Lung (tissue), 12 donors: ENCODE measurements around the gene PRICKLE2. TPM values are rescaled to one million over a fixed set of nuclear protein-coding genes. Genes with fewer than 3 reads are reported as not detected.

Experiments
- ATAC-seq: fragments of 200-7000 bp; cut with Tn5 transposase; one replicate; pipeline ENCODE4 v1.9.1; 2020; ENCODE audit warnings: moderate number of reproducible peaks; ENCODE audit not compliant: insufficient read depth, low FRiP score
- DNase-seq, 3 donors: peaks; one replicate each; pipeline ENCODE4 v3.0.0-alpha.2; 2013 to 2017
- H3K27ac ChIP-seq, 2 donors: one replicate each; pipeline ENCODE4 v1.5.1; 2013; ENCODE audit warnings: mild to moderate bottlenecking in 2 of 2, moderate library complexity in 2 of 2, control low read depth in 1 of 2, inconsistent platforms in 1 of 2, low read depth in 1 of 2, low read length in 1 of 2
- H3K27me3 ChIP-seq, 3 donors: one replicate each; pipeline ENCODE4 v1.5.1; 2013; ENCODE audit warnings: low read length in 2 of 3; ENCODE audit not compliant: control insufficient read depth in 3 of 3, insufficient read depth in 3 of 3
- H3K36me3 ChIP-seq, 4 donors: one replicate each; pipeline ENCODE4 v1.5.1; 2013; ENCODE audit warnings: low read length in 4 of 4, mild to moderate bottlenecking in 1 of 4, moderate library complexity in 1 of 4; ENCODE audit not compliant: control insufficient read depth in 4 of 4, insufficient read depth in 4 of 4
- H3K4me1 ChIP-seq, 5 donors: one replicate each; pipeline ENCODE4 v1.5.1; 2013; ENCODE audit warnings: low read length in 5 of 5, mild to moderate bottlenecking in 2 of 5, moderate library complexity in 1 of 5; ENCODE audit not compliant: control insufficient read depth in 5 of 5, insufficient read depth in 5 of 5
- H3K4me3 ChIP-seq: one replicate; pipeline ENCODE4 v1.5.1; 2013; ENCODE audit warnings: mild to moderate bottlenecking, control low read depth, moderate library complexity
- H3K9ac ChIP-seq, 2 donors: one replicate each; pipeline ENCODE4 v1.5.1; 2013; ENCODE audit warnings: low read length in 2 of 2, control low read depth in 1 of 2; ENCODE audit not compliant: insufficient read depth in 1 of 2
- H3K9me3 ChIP-seq, 4 donors: one replicate each; pipeline ENCODE4 v1.5.1; 2013; ENCODE audit warnings: low read length in 3 of 4, mild to moderate bottlenecking in 1 of 4, moderate library complexity in 1 of 4; ENCODE audit not compliant: control insufficient read depth in 4 of 4, insufficient read depth in 3 of 4
- CTCF ChIP-seq: IDR thresholded peaks from 2 replicates; pipeline ENCODE4 v1.5.1; 2012; ENCODE audit warnings: mild to moderate bottlenecking; ENCODE audit errors: control extremely low read depth, extremely low read depth
- WGBS, 2 donors: extraction: QIAGEN DNeasy Blood & Tissue Kit; methylation state at CpG; one replicate each; pipeline ENCODE4 v1.1.7; 2013; 5-methylcytosine and 5-hydroxymethylcytosine counted together
- polyA plus RNA-seq, 2 donors: library from polyadenylated mRNA; stranded (reverse); fragments of 200-250 nt; gene quantifications; one replicate each; pipeline ENCODE4 v1.2.1, GENCODE V29; 2013
- total RNA-seq, 2 donors: library from RNA; depleted of rRNA in 1 of 2; stranded (reverse); fragments of >200 nt in 1 of 2; gene quantifications; one replicate each; pipeline ENCODE4 v1.2.1, GENCODE V29; 2014 to 2021
- donor health status: control.
- donor health status: control.
- donor health status: Bipolar disorder and iron deficiency.
- donor health status: healthy.
- donor health status: DM: yes; HTN: yes; CAD: no.

Gene PRICKLE2
- total and polyA plus RNA-seq, 4 donors: 4.0 to 88.0 (median 19.9) TPM

- 94 to 96% methylated on average over 4 of the region's 4 CpGs for WGBS, 2 donors
- DNase-seq (no peak), ATAC-seq (no peak)
- H3K9ac ChIP-seq: no peak overlapping the region
- H3K9me3 ChIP-seq: no peaks in the 10 kb centered on the region
- no peak overlapping the region for H3K4me3 ChIP-seq
- peaks cover 1 to 6% (median 2%) of the 10 kb centered on the region in 5 donors for H3K4me1 ChIP-seq
- H3K27me3 ChIP-seq: no peaks in the 10 kb centered on the region
- H3K36me3 ChIP-seq: peaks cover 0 to 14% (median 2%) of the 10 kb centered on the region in 4 donors
- no peak overlapping the region for H3K27ac ChIP-seq
- TF ChIP-seq CTCF: no peak
Measured at GRCh38 chr3:64179249-64179648, 46.0 kb downstream of the PRICKLE2 start.

- ATAC-seq (no peak), DNase-seq (no peak)
- WGBS, 2 donors: 65 to 74% methylated on average over 2 of the region's 2 CpGs
- H3K4me1 ChIP-seq: peaks cover 1 to 15% (median 8%) of the 10 kb centered on the region in 5 donors
- no peaks in the 10 kb centered on the region for H3K9me3 ChIP-seq
- no peaks in the 10 kb centered on the region for H3K27me3 ChIP-seq
- no peak for TF ChIP-seq CTCF
- no peak overlapping the region for H3K4me3 ChIP-seq
- H3K27ac ChIP-seq: no peak overlapping the region
- H3K9ac ChIP-seq: no peak overlapping the region
- peaks cover 0 to 14% (median 2%) of the 10 kb centered on the region in 4 donors for H3K36me3 ChIP-seq
Measured at GRCh38 chr3:64178419-64178818, 46.8 kb downstream of the PRICKLE2 start.

- Histone ChIP-seq H3K36me3 (peaks cover 0 to 16% (median 2%) of the 10 kb centered on the region in 4 donors), H3K9ac (no peak overlapping the region), H3K4me3 (no peak overlapping the region), H3K4me1 (peaks cover 1 to 24% (median 8%) of the 10 kb centered on the region in 5 donors), H3K27me3 (no peaks in the 10 kb centered on the region), H3K27ac (no peak overlapping the region), H3K9me3 (no peaks in the 10 kb centered on the region)
- TF ChIP-seq CTCF: no peak
- no peak for DNase-seq
- WGBS, 2 donors: 93 to 94% methylated on average over 4 of the region's 4 CpGs
- no peak for ATAC-seq
Measured at GRCh38 chr3:64176461-64176996, 48.7 kb downstream of the PRICKLE2 start.

- ATAC-seq (no peak), DNase-seq (no peak)
- H3K4me3 ChIP-seq: no peak overlapping the region
- H3K27ac ChIP-seq: no peak overlapping the region
- WGBS, 2 donors: 83 to 86% methylated on average over 6 of the region's 6 CpGs
- peaks cover 0 to 20% (median 8%) of the 10 kb centered on the region in 5 donors for H3K4me1 ChIP-seq
- H3K27me3 ChIP-seq: no peaks in the 10 kb centered on the region
- no peak for TF ChIP-seq CTCF
- no peak overlapping the region for H3K9ac ChIP-seq
- H3K9me3 ChIP-seq: no peaks in the 10 kb centered on the region
- peaks cover 0 to 20% (median 2%) of the 10 kb centered on the region in 4 donors for H3K36me3 ChIP-seq
Measured at GRCh38 chr3:64174328-64174727, 50.9 kb downstream of the PRICKLE2 start.
